Left cardiac atrium (tissue), 2 donors: ENCODE measurements around the gene LSM10. TPM values are rescaled to one million over a fixed set of nuclear protein-coding genes. Genes with fewer than 3 reads are reported as not detected.

ENCODE experiments used
- total RNA-seq, 2 donors: library from RNA; stranded (reverse); fragmentation: NEBNext Ultra II Directional; extraction: Animal tissue kit (Norgen Biotek cat#: 25700); gene quantifications; one replicate each; pipeline ENCODE4 v1.2.1, GENCODE V29; 2021
- donor health status: DM: no; HTN: yes; CAD: no; lungs with severe emphysema.
- donor health status: DM: yes; HTN: yes; CAD: no.

Gene LSM10
- total RNA-seq, 2 donors from 2014 or later = 59.2 to 63.9 TPM

Other genes starting within 250 kb of the LSM10 start
- gene TRAPPC3, start 248.4 kb downstream of the LSM10 start, total RNA-seq = 10 to 100 TPM; 53.3 to 64.2 TPM
- 100 to 1,000 TPM; 251 to 270 TPM for gene MAP7D1, start 241.7 kb downstream of the LSM10 start, total RNA-seq
- 10 to 100 TPM; 55.9 to 77.0 TPM for gene THRAP3, start 173.5 kb downstream of the LSM10 start, total RNA-seq
- gene SH3D21, start 91.5 kb downstream of the LSM10 start, total RNA-seq = 1 to 10 TPM; 2.5 to 3.0 TPM
- 10 to 100 TPM; 15.6 to 16.7 TPM for gene EVA1B, start 74.3 kb downstream of the LSM10 start, total RNA-seq
- gene STK40, start 12.0 kb downstream of the LSM10 start, total RNA-seq = 10 to 100 TPM; 69.2 to 77.8 TPM
- gene OSCP1, start 52.5 kb upstream of the LSM10 start, total RNA-seq = 1 to 10 TPM; 5.9 to 6.4 TPM
- 10 to 100 TPM; 88.0 to 88.4 TPM for gene MRPS15, start 66.5 kb upstream of the LSM10 start, total RNA-seq
- gene CSF3R, start 85.0 kb upstream of the LSM10 start, total RNA-seq = 10 to 100 TPM in 1 of 2 donors, 1 to 10 TPM in 1; 8.3 to 10.0 TPM